Measurements from ENCODE around the gene SNX1.

- TF ChIP-seq CTCF (conservative IDR thresholded peaks at IDR 0.05; ENCODE audit: low read depth, low read length) (no peak), EZH2 (IDR thresholded peaks at IDR 0.05; ENCODE audit: borderline replicate concordance, low read depth, low read length, poor library complexity, severe bottlenecking) (no peak)
These were observed 84.5 kb downstream of the SNX1 start for GRCh38 chr15:64180235-64180824.

All from A673 (cell line).